H1 (cell line): ENCODE data around the gene MCHR2. TPM values are rescaled to one million over a fixed set of nuclear protein-coding genes. Genes with fewer than 3 reads are reported as not detected.

Experiments
- CTCF ChIA-PET: fragments of 300-600 bp; sonication (Branson Sonifier 250); formaldehyde crosslinking; loops from one replicate; lab custom pipeline; 2021; ENCODE audit not compliant: partially characterized antibody; lab: Charles Lee
- POLR2A ChIA-PET: fragments of 300-600 bp; sonication (Branson Sonifier 250); formaldehyde crosslinking; loops from one replicate; lab custom pipeline; 2021; ENCODE audit warnings: inconsistent platforms; ENCODE audit not compliant: partially characterized antibody; lab: Charles Lee
- DNase-seq, 2 experiments: peaks; one replicate each; pipeline versions ENCODE4 v3.0.0 to v3.0.0-alpha.2; 2010 to 2022; ENCODE audit warnings: low spot score in 2 of 2, low read depth in 1 of 2, mixed read lengths in 1 of 2
- FAIRE-seq: peaks from 2 replicates; lab custom pipeline; 2011; peaks lifted over from hg19 to GRCh38; lab: Jason Lieb, UNC
- H2AFZ ChIP-seq: 2 replicates; pipeline ENCODE4 v1.8.1; 2012; ENCODE audit warnings: low read length, inconsistent platforms
- H2AK5ac ChIP-seq: 2 replicates; pipeline ENCODE4 v1.6.1; 2013; ENCODE audit warnings: low read depth, low read length
- H2BK120ac ChIP-seq: replicated peaks from 2 replicates; pipeline ENCODE3; 2013; ENCODE audit warnings: low read depth, low read length, inconsistent platforms
- H2BK12ac ChIP-seq: 2 replicates; pipeline ENCODE4 v1.6.1; 2013; ENCODE audit warnings: low read depth, low read length
- H2BK15ac ChIP-seq: 2 replicates; pipeline ENCODE4 v1.6.1; 2013; ENCODE audit warnings: low read length
- H2BK20ac ChIP-seq: 2 replicates; pipeline ENCODE4 v1.6.1; 2013; ENCODE audit warnings: low read length
- H2BK5ac ChIP-seq: 2 replicates; pipeline ENCODE4 v1.6.1; 2013; ENCODE audit warnings: low read depth, low read length
- H3K14ac ChIP-seq: 2 replicates; pipeline ENCODE4 v1.6.1; 2013; ENCODE audit warnings: inconsistent platforms; ENCODE audit not compliant: insufficient read length
- H3K18ac ChIP-seq: 2 replicates; pipeline ENCODE4 v1.6.1; 2013; ENCODE audit warnings: low read length; ENCODE audit errors: extremely low read depth
- H3K23ac ChIP-seq: 2 replicates; pipeline ENCODE4 v1.6.1; 2013; ENCODE audit warnings: inconsistent platforms; ENCODE audit not compliant: insufficient read length
- H3K23me2 ChIP-seq: 2 replicates; pipeline ENCODE4 v1.6.1; 2013; ENCODE audit warnings: low read depth, low read length
- H3K27ac ChIP-seq: 2 replicates; pipeline ENCODE4 v1.6.1; 2011; ENCODE audit warnings: low read depth, low read length, inconsistent platforms
- H3K27me3 ChIP-seq, 4 experiments: replicated peaks in 1 of 4; 1 replicate in 1 of 4; 2 replicates in 3 of 4; pipeline versions ENCODE4 v1.6.1 to v1.8.1; 2011 to 2013; ENCODE audit warnings: low read length in 3 of 4, mild to moderate bottlenecking in 3 of 4, inconsistent platforms in 2 of 4, mixed read lengths in 2 of 4, moderate library complexity in 1 of 4; ENCODE audit not compliant: control insufficient read depth in 3 of 4, insufficient read depth in 3 of 4; ENCODE audit errors: extremely low read depth in 1 of 4
- H3K36me3 ChIP-seq, 4 experiments: 2 replicates each; pipeline versions ENCODE4 v1.6.1 to v1.8.1; 2011 to 2013; ENCODE audit warnings: mild to moderate bottlenecking in 4 of 4, low read length in 3 of 4, moderate library complexity in 2 of 4, control low read depth in 1 of 4, inconsistent platforms in 1 of 4; ENCODE audit not compliant: insufficient read depth in 4 of 4, control insufficient read depth in 2 of 4
- H3K4ac ChIP-seq: replicated peaks from 2 replicates; pipeline ENCODE3; 2013; ENCODE audit warnings: low read length, low read depth, mixed read lengths, inconsistent platforms; ENCODE audit not compliant: insufficient read length
- H3K4me1 ChIP-seq, 4 experiments: replicated peaks in 1 of 4; 1 replicate in 1 of 4; 2 replicates in 3 of 4; pipeline versions ENCODE4 v1.6.1 to v1.8.1; 2011 to 2013; ENCODE audit warnings: low read length in 3 of 4, inconsistent platforms in 2 of 4, mixed read lengths in 1 of 4; ENCODE audit not compliant: insufficient read depth in 4 of 4, control insufficient read depth in 3 of 4
- H3K4me2 ChIP-seq, 2 experiments: 2 replicates each; pipeline versions ENCODE4 v1.6.1 to v1.8.1; 2011 to 2013; ENCODE audit warnings: low read depth in 2 of 2, low read length in 2 of 2, control low read depth in 1 of 2, inconsistent platforms in 1 of 2, mild to moderate bottlenecking in 1 of 2; ENCODE audit not compliant: insufficient read depth in 1 of 2
- H3K4me3 ChIP-seq, 4 experiments: fragments of 200-600, 300-600 bp in 1 of 4; sonication (generic), shearing (Covaris generic), sonication (Bioruptor Twin) in 1 of 4; 2 replicates each; pipeline versions ENCODE4 v1.5.1 to v1.8.1; 2011 to 2016; ENCODE audit warnings: low read length in 4 of 4, low read depth in 3 of 4, control low read depth in 2 of 4, inconsistent platforms in 2 of 4, mild to moderate bottlenecking in 2 of 4, mixed read lengths in 1 of 4, moderate library complexity in 1 of 4; ENCODE audit not compliant: insufficient read depth in 2 of 4; ENCODE audit errors: extremely low read depth in 1 of 4
- H3K56ac ChIP-seq: replicated peaks from 2 replicates; pipeline ENCODE3; 2013; ENCODE audit warnings: low read depth, mild to moderate bottlenecking, mixed read lengths, low read length, inconsistent platforms; ENCODE audit not compliant: insufficient read length
- H3K79me1 ChIP-seq: 2 replicates; pipeline ENCODE4 v1.6.1; 2013; ENCODE audit warnings: low read depth, low read length, control low read depth
- H3K79me2 ChIP-seq, 2 experiments: 2 replicates each; pipeline versions ENCODE4 v1.6.1 to v1.8.1; 2012 to 2013; ENCODE audit warnings: low read length in 2 of 2, mild to moderate bottlenecking in 2 of 2, inconsistent platforms in 1 of 2; ENCODE audit not compliant: insufficient read depth in 2 of 2, control insufficient read depth in 1 of 2
- H3K9ac ChIP-seq, 4 experiments: replicated peaks in 1 of 4; 1 replicate in 1 of 4; 2 replicates in 3 of 4; pipeline versions ENCODE4 v1.6.1 to v1.8.1; 2011 to 2013; ENCODE audit warnings: low read depth in 3 of 4, low read length in 3 of 4, control low read depth in 2 of 4, mild to moderate bottlenecking in 2 of 4, moderate library complexity in 2 of 4, inconsistent platforms in 1 of 4; ENCODE audit errors: extremely low read depth in 1 of 4
- H3K9me3 ChIP-seq, 2 experiments: 2 replicates each; pipeline versions ENCODE4 v1.6.1 to v1.8.1; 2012 to 2013; ENCODE audit warnings: mild to moderate bottlenecking in 2 of 2, moderate library complexity in 2 of 2, control low read depth in 1 of 2, inconsistent platforms in 1 of 2, low read depth in 1 of 2, low read length in 1 of 2, mixed read lengths in 1 of 2; ENCODE audit not compliant: insufficient read depth in 2 of 2
- H4K20me1 ChIP-seq, 2 experiments: replicated peaks in 1 of 2; 2 replicates each; pipeline versions ENCODE3 to v1.8.1; 2011 to 2013; ENCODE audit warnings: inconsistent platforms in 2 of 2, low read length in 2 of 2, mild to moderate bottlenecking in 1 of 2; ENCODE audit not compliant: insufficient read depth in 2 of 2, control insufficient read depth in 1 of 2
- H4K5ac ChIP-seq: 2 replicates; pipeline ENCODE4 v1.6.1; 2013; ENCODE audit warnings: low read length, low read depth, mixed read lengths, inconsistent platforms; ENCODE audit not compliant: insufficient read length
- H4K8ac ChIP-seq: 2 replicates; pipeline ENCODE4 v1.8.0; 2013; ENCODE audit warnings: mild to moderate bottlenecking, moderate library complexity, low read length, inconsistent platforms; ENCODE audit not compliant: insufficient read depth; ENCODE audit errors: extremely low read depth
- H4K91ac ChIP-seq: replicated peaks from 2 replicates; pipeline ENCODE3; 2013; ENCODE audit warnings: low read length, mixed read lengths, inconsistent platforms; ENCODE audit not compliant: insufficient read length
- BACH1 ChIP-seq: IDR thresholded peaks from 2 replicates; pipeline ENCODE4 v1.6.1; 2012; ENCODE audit warnings: low read length, improper control_type of control experiment
- BRCA1 ChIP-seq: IDR thresholded peaks from 2 replicates; pipeline ENCODE4 v1.6.1; 2012; ENCODE audit warnings: low read depth, low read length, improper control_type of control experiment
- MAFK ChIP-seq: IDR thresholded peaks from 2 replicates; pipeline ENCODE4 v1.6.1; 2012; ENCODE audit warnings: low read depth, mild to moderate bottlenecking, improper control_type of control experiment, low read length
- RAD21 ChIP-seq, 2 experiments: IDR thresholded peaks in 1 of 2; conservative IDR thresholded peaks in 1 of 2; 2 replicates each; pipeline ENCODE4 v1.6.1; 2011; ENCODE audit warnings: low read depth in 2 of 2, low read length in 2 of 2, improper control_type of control experiment in 1 of 2, inconsistent platforms in 1 of 2, mild to moderate bottlenecking in 1 of 2, moderate library complexity in 1 of 2
- RFX5 ChIP-seq: IDR thresholded peaks from 2 replicates; pipeline ENCODE4 v1.6.1; 2011; ENCODE audit warnings: low read depth, low read length, improper control_type of control experiment, borderline replicate concordance
- SIX5 ChIP-seq: IDR thresholded peaks from 2 replicates; pipeline ENCODE4 v1.6.1; 2011; ENCODE audit warnings: mild to moderate bottlenecking, low read depth, low read length
- SP1 ChIP-seq: IDR thresholded peaks from 2 replicates; pipeline ENCODE4 v1.6.1; 2011; ENCODE audit warnings: low read depth, low read length
- WGBS, 2 experiments: shearing (Covaris generic) in 1 of 2; methylation state at CpG; one replicate each; pipeline versions ENCODE4 v1.1.6 to v1.1.7; 2013 to 2015; ENCODE audit warnings: low lambda C conversion rate in 2 of 2, mixed read lengths in 2 of 2, inconsistent platforms in 1 of 2, low coverage in 1 of 2, missing lambda C conversion rate in 1 of 2; ENCODE audit not compliant: insufficient replicate concordance in 2 of 2, insufficient coverage in 1 of 2, insufficient read length in 1 of 2; ENCODE audit errors: extremely low coverage in 1 of 2, missing lambda C conversion rate in 1 of 2; 5-methylcytosine and 5-hydroxymethylcytosine counted together
- polyA plus RNA-seq, 7 experiments: library from polyadenylated mRNA; depleted of rRNA in 3 of 7; stranded (reverse) in 5 of 7; unstranded in 2 of 7; fragments of >200 nt in 5 of 7; fragments of 200-250 nt in 2 of 7; gene quantifications; 1 replicate in 5 of 7; 2 replicates in 1 of 7; 4 replicates in 1 of 7; pipeline versions ENCODE4 v1.2.1 to v1.2.3, GENCODE V29; 2011 to 2013; ENCODE audit warnings: missing spikeins in 2 of 7, mixed read lengths in 2 of 7
- total RNA-seq: library from RNA; stranded (reverse); fragmentation: NEBNext Ultra II Directional; extraction: Animal tissue kit (Norgen Biotek cat#: 25700); gene quantifications from 2 replicates; pipeline ENCODE4 v1.2.1, GENCODE V29; 2021

Gene MCHR2
- total and polyA plus RNA-seq, 2 of the 8 experiments (the other 6 are each of a cell fraction or from before 2014, with no cell fraction given) = not detected

DNA sequence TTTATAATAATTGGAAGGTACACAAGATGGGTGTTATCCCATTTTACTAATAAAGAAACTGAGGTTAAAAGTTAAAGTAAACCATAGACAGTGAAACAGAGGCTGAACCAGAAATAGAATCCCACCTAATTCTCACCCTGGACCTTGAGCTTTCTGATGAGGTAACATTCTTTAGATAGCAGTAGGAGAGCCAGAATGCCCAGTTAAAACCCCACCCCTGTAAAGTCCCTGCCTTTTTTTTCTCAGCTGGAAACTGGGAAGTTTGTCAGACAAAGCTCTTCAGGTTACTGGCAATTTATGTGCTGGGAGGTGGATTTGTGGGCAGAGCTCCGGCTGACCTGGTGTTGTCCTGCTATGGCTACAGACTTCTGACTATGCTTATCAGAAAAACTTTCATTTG is 1.9 kb upstream of the MCHR2 start:
- no peak overlapping the region for H4K8ac ChIP-seq
- FAIRE-seq = no peak

More for the DNA sequence above, 1.9 kb upstream of the MCHR2 start:
- H2BK20ac ChIP-seq = no peak overlapping the region
- no peak overlapping the region for H3K14ac ChIP-seq
- no peak overlapping the region for H3K4me3 ChIP-seq
- H3K36me3 ChIP-seq = no peaks in the 10 kb centered on the region
- no peak overlapping the region for H2BK120ac ChIP-seq
- no peaks in the 10 kb centered on the region for H4K20me1 ChIP-seq
- no peak overlapping the region for H3K4me2 ChIP-seq
- 100% methylated on average over 1 of the region's 1 CpG; no CpG with 5 or more reads in 1 of the 2 experiments for WGBS, 2 experiments
- DNase-seq = no peak
- no peak overlapping the region for H2BK5ac ChIP-seq
- no peak overlapping the region for H4K91ac ChIP-seq
- no peak overlapping the region for H3K27ac ChIP-seq
- peaks cover 0 to 2% (median 0%) of the 10 kb centered on the region in 4 experiments; a peak in 1 of 7 replicates for H3K4me1 ChIP-seq
- H3K9me3 ChIP-seq = no peaks in the 10 kb centered on the region
- H3K79me1 ChIP-seq = no peaks in the 10 kb centered on the region
- H2AFZ ChIP-seq = no peak overlapping the region
- H3K9ac ChIP-seq = no peak overlapping the region
- H3K23ac ChIP-seq = no peak overlapping the region
- H3K4ac ChIP-seq = no peak overlapping the region
- H2AK5ac ChIP-seq = no peak overlapping the region
- H2BK15ac ChIP-seq = no peak overlapping the region
- TF ChIP-seq BRCA1 = no peak
- no peak for TF ChIP-seq RFX5
- no peak for TF ChIP-seq BACH1
- TF ChIP-seq SIX5 = no peak
- TF ChIP-seq MAFK = no peak
- no peak for TF ChIP-seq SP1
- TF ChIP-seq RAD21 (IDR thresholded peaks at IDR 0.05 in 1 of 2, conservative IDR thresholded peaks at IDR 0.05 in 1 of 2; ENCODE audit: low read depth in 2 of 2, low read length in 2 of 2) = no peak
- TF ChIP-seq, all 59 proteins: peak for 0
- Histone ChIP-seq H2BK12ac (no peak overlapping the region), H3K23me2 (peaks cover 4% of the 10 kb centered on the region; the same call in 1 of the 2 replicates), H3K56ac (no peak overlapping the region), H3K27me3 (peaks cover 7 to 32% (median 22%) of the 10 kb centered on the region in 4 experiments), H4K5ac (no peak overlapping the region), H3K79me2 (no peaks in the 10 kb centered on the region), H3K18ac (no peak overlapping the region)
- ChIA-PET CTCF (interaction anchor here (0.9 to 1.7 kb wide), 3 partner anchors 9 to 128 kb away, joined by 4 read pairs; no protein-coding TSS in a partner anchor), POLR2A (no interaction called here)
